H9 (cell line): ENCODE data around the gene MAST4. TPM values are rescaled to one million over a fixed set of nuclear protein-coding genes. Genes with fewer than 3 reads are reported as not detected.
A peak's percentile ranks its signal among the peaks of the same experiment; 100 is the strongest.

Source experiments
- DNase-seq: peaks from one replicate; pipeline ENCODE4 v3.0.0-alpha.2; 2017
- H2AFZ ChIP-seq: one replicate; pipeline ENCODE4 v1.6.1; 2013; ENCODE audit warnings: mild to moderate bottlenecking, low read length, control low read depth, moderate library complexity
- H2AK5ac ChIP-seq: 2 replicates; pipeline ENCODE4 v1.6.1; 2013; ENCODE audit warnings: low read length, control low read depth, mixed read lengths; ENCODE audit not compliant: insufficient read length
- H2BK120ac ChIP-seq: one replicate; pipeline ENCODE4 v1.6.1; 2013; ENCODE audit warnings: low read depth, mild to moderate bottlenecking, low read length, control low read depth, inconsistent platforms; ENCODE audit not compliant: poor library complexity, severe bottlenecking
- H2BK12ac ChIP-seq: 2 replicates; pipeline ENCODE4 v1.6.1; 2013; ENCODE audit warnings: low read length, control low read depth, mixed read lengths, low read depth; ENCODE audit not compliant: insufficient read length
- H2BK15ac ChIP-seq: 2 replicates; pipeline ENCODE4 v1.6.1; 2013; ENCODE audit warnings: low read depth, low read length, control low read depth
- H2BK20ac ChIP-seq: one replicate; pipeline ENCODE4 v1.6.1; 2013; ENCODE audit warnings: low read depth, mild to moderate bottlenecking, low read length, control low read depth, inconsistent platforms; ENCODE audit not compliant: poor library complexity, severe bottlenecking
- H2BK5ac ChIP-seq: 2 replicates; pipeline ENCODE4 v1.6.1; 2013; ENCODE audit warnings: low read length, control low read depth, mixed read lengths; ENCODE audit not compliant: insufficient read length
- H3K14ac ChIP-seq: 2 replicates; pipeline ENCODE4 v1.6.1; 2013; ENCODE audit warnings: low read length, control low read depth; ENCODE audit not compliant: insufficient read depth
- H3K18ac ChIP-seq: 2 replicates; pipeline ENCODE4 v1.6.1; 2013; ENCODE audit warnings: low read depth, mild to moderate bottlenecking, mixed read lengths, low read length, control low read depth; ENCODE audit not compliant: insufficient read length
- H3K23ac ChIP-seq: 2 replicates; pipeline ENCODE4 v1.6.1; 2013; ENCODE audit warnings: low read length, control low read depth, mixed read lengths, low read depth; ENCODE audit not compliant: insufficient read length
- H3K23me2 ChIP-seq: 2 replicates; pipeline ENCODE4 v1.6.1; 2013; ENCODE audit warnings: low read depth, mild to moderate bottlenecking, mixed read lengths, low read length, control low read depth; ENCODE audit not compliant: insufficient read length, poor library complexity, severe bottlenecking
- H3K27ac ChIP-seq: 2 replicates; pipeline ENCODE4 v1.5.1; 2013; ENCODE audit warnings: low read length, control low read depth, mixed read lengths, low read depth; ENCODE audit not compliant: insufficient read length
- H3K27me3 ChIP-seq: 2 replicates; pipeline ENCODE4 v1.6.1; 2013; ENCODE audit warnings: low read length, control low read depth, inconsistent platforms; ENCODE audit not compliant: insufficient read depth
- H3K4ac ChIP-seq: 2 replicates; pipeline ENCODE4 v1.6.1; 2013; ENCODE audit warnings: low read depth, mild to moderate bottlenecking, control low read depth, inconsistent platforms, low read length, moderate library complexity
- H3K4me1 ChIP-seq: 2 replicates; pipeline ENCODE4 v1.6.1; 2013; ENCODE audit warnings: low read length, control low read depth, inconsistent platforms; ENCODE audit not compliant: insufficient read depth
- H3K4me2 ChIP-seq: 2 replicates; pipeline ENCODE4 v1.6.1; 2013; ENCODE audit warnings: low read length, control low read depth, mixed read lengths; ENCODE audit not compliant: insufficient read length, insufficient read depth
- H3K56ac ChIP-seq: 2 replicates; pipeline ENCODE4 v1.6.1; 2013; ENCODE audit warnings: low read depth, mild to moderate bottlenecking, mixed read lengths, low read length, control low read depth; ENCODE audit not compliant: insufficient read length
- H3K79me1 ChIP-seq: 2 replicates; pipeline ENCODE4 v1.6.1; 2013; ENCODE audit warnings: low read depth, mild to moderate bottlenecking, moderate library complexity, low read length, control low read depth, inconsistent platforms; ENCODE audit not compliant: insufficient read depth, poor library complexity, severe bottlenecking
- H3K79me2 ChIP-seq: 2 replicates; pipeline ENCODE4 v1.6.1; 2013; ENCODE audit warnings: low read length, control low read depth, inconsistent platforms; ENCODE audit not compliant: insufficient read depth
- H3K9ac ChIP-seq: 2 replicates; pipeline ENCODE4 v1.6.1; 2013; ENCODE audit warnings: low read length, control low read depth, mixed read lengths; ENCODE audit not compliant: insufficient read length; ENCODE audit errors: extremely low read depth
- H3K9me3 ChIP-seq: one replicate; pipeline ENCODE4 v1.6.1; 2013; ENCODE audit warnings: low read depth, low read length, inconsistent platforms; ENCODE audit not compliant: control insufficient read depth
- H3T11ph ChIP-seq: one replicate; pipeline ENCODE4 v1.6.1; 2013; ENCODE audit warnings: mild to moderate bottlenecking, low read length, control low read depth, inconsistent platforms
- H4K20me1 ChIP-seq: one replicate; pipeline ENCODE4 v1.6.1; 2013; ENCODE audit not compliant: control insufficient read depth, insufficient read length, insufficient read depth
- H4K5ac ChIP-seq: 2 replicates; pipeline ENCODE4 v1.6.1; 2013; ENCODE audit warnings: low read depth, mild to moderate bottlenecking, mixed read lengths, low read length, control low read depth; ENCODE audit not compliant: insufficient read length
- H4K8ac ChIP-seq: replicated peaks from 2 replicates; pipeline ENCODE4 v1.6.1; 2013; ENCODE audit warnings: low read length, control low read depth, mixed read lengths, low read depth; ENCODE audit not compliant: insufficient read length
- H4K91ac ChIP-seq: 2 replicates; pipeline ENCODE4 v1.6.1; 2013; ENCODE audit warnings: low read depth, mild to moderate bottlenecking, moderate library complexity, mixed read lengths, low read length, control low read depth; ENCODE audit not compliant: insufficient read length
- H3K27ac Mint-ChIP-seq, 3 experiments: 2 replicates in 2 of 3; 3 replicates in 1 of 3; pipeline ENCODE4 v1.8.0; 2020 to 2021; ENCODE audit warnings: mixed read lengths in 3 of 3, mild to moderate bottlenecking in 1 of 3, moderate library complexity in 1 of 3
- H3K27me3 Mint-ChIP-seq: 2 replicates; pipeline ENCODE4 v1.8.0; 2021; ENCODE audit warnings: low read depth, mild to moderate bottlenecking, moderate library complexity, mixed read lengths
- H3K36me3 Mint-ChIP-seq, 3 experiments: 2 replicates in 2 of 3; 3 replicates in 1 of 3; pipeline ENCODE4 v1.8.0; 2020 to 2021; ENCODE audit warnings: low read depth in 3 of 3, mixed read lengths in 3 of 3; ENCODE audit not compliant: insufficient read depth in 1 of 3
- H3K4me1 Mint-ChIP-seq, 2 experiments: 2 replicates each; pipeline ENCODE4 v1.8.0; 2020; ENCODE audit warnings: mixed read lengths in 2 of 2
- H3K4me3 Mint-ChIP-seq, 2 experiments: 2 replicates in 1 of 2; 3 replicates in 1 of 2; pipeline ENCODE4 v1.8.0; 2020 to 2021; ENCODE audit warnings: mild to moderate bottlenecking in 2 of 2, mixed read lengths in 2 of 2, moderate library complexity in 1 of 2
- H3K9me3 Mint-ChIP-seq, 2 experiments: 2 replicates in 1 of 2; 3 replicates in 1 of 2; pipeline ENCODE4 v1.8.0; 2020; ENCODE audit warnings: mild to moderate bottlenecking in 2 of 2, mixed read lengths in 2 of 2, moderate library complexity in 1 of 2
- total RNA-seq: library from RNA; stranded (reverse); gene quantifications from 2 replicates; pipeline ENCODE4 v1.2.1, GENCODE V29; 2021
- TF ChIP-seq, protein P1 (sequence below): fragments of 200-600 bp; sonication (generic); conservative IDR thresholded peaks from 3 replicates; pipeline ENCODE4 v1.8.0; 2021; ENCODE audit warnings: antibody characterized with exemption, mild to moderate bottlenecking

The MAST4 gene
- total RNA-seq, 1 experiment from 2014 or later: 3.7 TPM

DNA sequence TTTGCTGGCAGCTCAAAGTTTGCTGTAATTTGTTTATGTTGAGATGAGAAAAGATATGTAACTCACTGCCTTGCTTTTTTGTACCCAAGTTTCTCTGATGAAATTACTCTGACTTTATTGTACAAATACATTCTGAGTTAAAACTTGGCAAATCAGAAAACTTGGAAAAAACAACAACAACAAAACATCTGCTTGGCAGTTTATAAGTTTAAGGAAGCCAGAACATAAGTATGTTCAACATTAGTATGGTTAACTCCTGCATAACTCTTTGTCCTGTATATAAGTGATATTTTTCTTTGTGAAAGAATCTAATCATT is 233.1 kb downstream of the MAST4 start:
- peaks cover 45 to 51% of the 10 kb centered on the region in 2 experiments for H3K4me1 Mint-ChIP-seq
- no peak overlapping the region for H2BK15ac ChIP-seq
- H3K4me2 ChIP-seq: peak overlapping the region; percentile 79
- H3K23me2 ChIP-seq: peaks cover 12% of the 10 kb centered on the region
- H3K14ac ChIP-seq: no peak overlapping the region
- no peaks in the 10 kb centered on the region for H4K20me1 ChIP-seq
- H2BK20ac ChIP-seq: no peak overlapping the region
- no peak overlapping the region for H3K27ac ChIP-seq
- H3K56ac ChIP-seq: no peak overlapping the region
- H3K4ac ChIP-seq: no peak overlapping the region
- peaks cover 9% of the 10 kb centered on the region for H3K27me3 Mint-ChIP-seq
- no peak overlapping the region for H2BK12ac ChIP-seq
- no peak overlapping the region for H4K91ac ChIP-seq
- H2BK120ac ChIP-seq: no peak overlapping the region
- no peak overlapping the region for H2BK5ac ChIP-seq
- no peak overlapping the region for H3K18ac ChIP-seq
- DNase-seq: no peak
- H4K8ac ChIP-seq: no peak overlapping the region
- no peak overlapping the region for H3K23ac ChIP-seq
- no peak overlapping the region for H4K5ac ChIP-seq
- peak overlapping the region in 1 of 3 experiments; percentile 69; a peak in 1 of 7 replicates for H3K27ac Mint-ChIP-seq
- no peaks in the 10 kb centered on the region; the same call in 1 of the 2 replicates for H3K4me1 ChIP-seq
- H3K4me3 Mint-ChIP-seq: peak overlapping the region; percentile 52 to 74
- H3K9me3 Mint-ChIP-seq: no peaks in the 10 kb centered on the region
- peak overlapping the region; percentile 4 for H3K9ac ChIP-seq
- H3K79me1 ChIP-seq: no peaks in the 10 kb centered on the region
- H3K9me3 ChIP-seq: no peaks in the 10 kb centered on the region
- TF ChIP-seq, protein P1, sequence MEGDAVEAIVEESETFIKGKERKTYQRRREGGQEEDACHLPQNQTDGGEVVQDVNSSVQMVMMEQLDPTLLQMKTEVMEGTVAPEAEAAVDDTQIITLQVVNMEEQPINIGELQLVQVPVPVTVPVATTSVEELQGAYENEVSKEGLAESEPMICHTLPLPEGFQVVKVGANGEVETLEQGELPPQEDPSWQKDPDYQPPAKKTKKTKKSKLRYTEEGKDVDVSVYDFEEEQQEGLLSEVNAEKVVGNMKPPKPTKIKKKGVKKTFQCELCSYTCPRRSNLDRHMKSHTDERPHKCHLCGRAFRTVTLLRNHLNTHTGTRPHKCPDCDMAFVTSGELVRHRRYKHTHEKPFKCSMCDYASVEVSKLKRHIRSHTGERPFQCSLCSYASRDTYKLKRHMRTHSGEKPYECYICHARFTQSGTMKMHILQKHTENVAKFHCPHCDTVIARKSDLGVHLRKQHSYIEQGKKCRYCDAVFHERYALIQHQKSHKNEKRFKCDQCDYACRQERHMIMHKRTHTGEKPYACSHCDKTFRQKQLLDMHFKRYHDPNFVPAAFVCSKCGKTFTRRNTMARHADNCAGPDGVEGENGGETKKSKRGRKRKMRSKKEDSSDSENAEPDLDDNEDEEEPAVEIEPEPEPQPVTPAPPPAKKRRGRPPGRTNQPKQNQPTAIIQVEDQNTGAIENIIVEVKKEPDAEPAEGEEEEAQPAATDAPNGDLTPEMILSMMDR: no peak
- H3T11ph ChIP-seq: no peak overlapping the region
- no peaks in the 10 kb centered on the region for H3K36me3 Mint-ChIP-seq
- no peaks in the 10 kb centered on the region for H3K27me3 ChIP-seq
- no peak overlapping the region for H2AK5ac ChIP-seq
- H2AFZ ChIP-seq: no peak overlapping the region
- no peaks in the 10 kb centered on the region for H3K79me2 ChIP-seq
